Fibroblast of the conjunctiva (primary cell): ENCODE data around the gene SURF4.
A peak's percentile ranks its signal among the peaks of the same experiment; 100 is the strongest.

ENCODE experiments used
- DNase-seq: peaks from one replicate; pipeline ENCODE4 v3.0.0-alpha.2; 2010; ENCODE audit warnings: low read depth

Gene SURF4

DNA sequence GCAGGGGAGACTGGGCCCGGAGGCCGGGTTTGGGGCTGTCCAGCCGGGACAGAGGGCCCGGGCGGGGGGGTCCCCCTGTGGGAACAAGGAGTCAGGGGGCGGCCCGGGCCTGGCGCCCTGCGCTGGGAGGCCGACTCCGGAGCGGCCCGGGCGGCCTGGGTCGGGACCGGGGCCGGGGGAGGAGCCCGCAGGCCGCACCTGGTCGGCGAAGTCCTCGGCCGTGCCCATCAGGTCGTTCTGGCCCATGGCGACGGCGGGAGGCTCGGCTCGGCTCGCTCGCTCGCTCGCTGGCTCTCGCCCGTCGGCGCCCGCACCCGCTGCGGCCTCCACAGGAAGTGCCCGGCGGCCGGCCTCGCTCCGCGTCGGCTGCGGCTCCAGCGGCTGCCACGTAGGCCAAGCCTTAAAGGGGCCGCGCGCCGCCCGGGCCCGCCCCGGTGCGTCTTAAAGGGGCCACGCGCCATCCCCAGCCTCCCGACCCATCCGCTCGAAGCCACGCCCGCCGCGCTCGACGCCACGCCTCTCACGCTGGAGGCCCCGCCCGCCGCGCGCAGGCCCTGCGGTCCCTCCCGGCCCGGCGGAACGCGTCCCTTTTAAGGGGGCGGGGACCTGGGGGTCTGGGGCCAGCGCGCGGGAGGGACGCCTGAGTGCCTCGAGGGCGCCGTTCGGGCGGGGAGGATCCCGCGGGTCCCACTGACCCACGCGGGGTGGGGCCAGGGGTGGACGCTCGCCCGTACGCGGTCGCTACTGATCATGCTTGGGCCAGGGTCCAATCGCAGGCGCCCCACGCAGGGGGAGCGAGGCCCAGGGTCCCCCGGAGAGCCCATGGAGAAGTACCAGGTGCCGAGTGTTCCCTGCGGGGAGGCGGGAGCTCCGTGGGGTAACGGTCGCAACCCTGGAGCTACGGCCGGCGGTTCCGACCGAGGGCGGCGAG lies at the start of gene SURF4, which contains the start of gene STKLD1:
Gene SURF4 (minus strand): TSS at position 337 of the 931 bp plus-strand sequence. CDS start 91 bp downstream, at position 246.
Gene STKLD1 (plus strand): TSS at position 643 of the 931 bp plus-strand sequence. CDS start 108 bp downstream, at position 751.
- DNase-seq, result peak; percentile 91

DNA sequence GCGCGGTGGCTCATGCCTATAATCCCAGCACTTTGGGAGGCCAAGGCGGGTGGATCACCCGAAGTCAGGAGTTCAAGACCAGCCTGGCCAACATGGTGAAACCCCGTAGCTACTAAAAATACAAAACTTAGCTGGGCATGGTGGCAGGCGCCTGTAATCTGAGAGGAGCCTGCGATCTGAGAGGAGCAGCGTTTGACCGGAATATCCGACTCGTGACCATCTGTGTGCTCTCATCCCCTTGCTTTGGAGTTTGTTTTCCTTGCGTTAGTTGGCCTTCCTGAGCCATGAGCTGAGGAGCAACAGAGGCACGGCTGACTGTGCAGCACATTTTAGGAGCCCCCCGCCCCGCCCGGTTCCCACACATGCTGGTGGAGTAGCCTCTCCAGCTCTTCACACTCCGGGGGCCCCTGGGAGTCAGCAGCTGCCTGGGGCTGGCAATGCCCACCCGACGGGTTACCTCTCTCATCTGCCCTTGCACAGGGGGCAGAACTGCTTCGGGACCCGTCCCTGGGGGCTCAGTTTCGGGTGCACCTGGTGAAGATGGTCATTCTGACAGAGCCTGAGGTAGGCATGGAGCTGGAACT lies 49.3 kb upstream of the SURF4 start:
- DNase-seq, result no peak

DNA sequence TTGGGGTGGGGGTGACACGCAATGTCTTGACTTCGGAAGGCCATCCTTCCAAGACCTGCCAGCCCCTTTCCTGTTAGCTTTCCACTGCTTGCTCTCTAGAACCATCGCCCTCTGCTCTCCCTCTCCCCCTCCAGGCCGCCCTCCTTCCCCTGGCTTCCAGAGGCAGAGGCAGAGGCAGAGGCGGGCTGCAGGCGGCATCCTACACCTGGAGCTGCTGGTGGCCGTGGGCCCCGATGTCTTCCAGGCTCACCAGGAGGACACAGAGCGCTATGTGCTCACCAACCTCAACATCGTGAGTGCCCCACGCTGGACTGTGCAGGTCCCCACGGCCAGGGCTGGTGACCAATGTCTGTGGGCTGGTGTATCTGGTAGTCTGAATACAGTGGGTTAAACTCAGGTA lies 48.3 kb upstream of the SURF4 start:
- DNase-seq, result no peak

DNA sequence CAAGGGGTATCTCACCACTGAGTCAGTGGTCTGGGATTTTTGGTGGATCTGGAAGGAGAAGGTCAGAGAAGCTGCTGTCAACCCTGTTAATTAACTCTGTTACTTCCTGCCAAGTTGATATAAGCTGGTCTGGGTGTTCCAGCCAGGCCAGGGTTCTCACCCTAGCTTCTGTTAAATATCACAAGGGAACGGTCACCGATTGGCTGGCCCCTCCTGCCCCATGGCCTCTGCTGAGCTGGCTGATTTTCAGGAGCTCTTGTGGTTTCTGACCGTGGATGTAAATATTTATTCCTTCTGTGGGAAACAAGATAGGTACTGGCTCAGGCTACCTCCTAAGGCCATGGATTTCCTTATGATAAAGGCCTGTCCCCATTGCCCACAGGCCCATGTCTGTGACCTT lies 47.4 kb upstream of the SURF4 start:
- no peak for DNase-seq

DNA sequence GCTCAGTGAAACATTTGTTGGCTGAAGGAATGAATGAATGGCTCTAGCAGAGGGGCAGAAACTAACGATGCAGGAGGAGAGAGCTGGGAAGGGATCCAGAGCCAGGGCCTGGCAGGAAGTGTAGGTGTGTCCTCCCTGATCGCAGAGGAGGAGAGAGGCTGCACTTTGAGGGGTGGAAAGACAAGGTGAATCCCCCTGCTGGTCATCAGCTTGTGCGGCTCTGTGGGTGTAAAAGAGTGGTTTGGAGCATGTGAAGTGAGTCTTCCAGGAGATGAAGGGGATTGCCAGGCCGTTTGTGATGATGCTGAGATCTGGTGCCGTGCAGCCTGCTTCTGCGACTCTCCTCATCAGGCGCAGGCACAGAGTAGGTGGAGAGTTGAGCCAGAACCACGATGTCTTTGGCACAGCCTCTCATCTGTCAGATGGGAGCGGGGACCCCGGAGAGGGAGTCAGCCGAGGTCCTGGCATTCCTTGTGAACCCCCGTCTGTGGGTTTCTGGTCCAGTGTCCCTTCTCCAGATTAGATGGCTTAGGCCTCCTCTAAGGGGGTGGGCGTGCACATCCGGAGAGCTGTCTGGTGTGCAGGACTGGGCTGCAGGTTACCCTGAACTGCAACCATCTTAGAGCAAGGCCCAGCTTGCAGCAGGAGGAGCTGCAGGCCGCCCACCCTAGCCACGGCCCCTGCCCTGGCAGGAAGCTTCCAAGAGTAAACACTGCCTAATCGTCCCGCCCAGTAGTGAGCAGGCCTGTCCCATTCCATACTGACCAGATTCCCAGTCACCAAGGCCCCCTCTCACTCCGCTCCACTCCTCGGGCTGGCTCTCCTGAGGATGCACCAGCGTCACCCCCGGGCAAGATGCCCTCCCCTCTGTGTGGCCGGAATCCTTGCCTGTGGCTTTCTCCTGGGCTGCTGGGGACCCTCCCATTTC lies 46.0 kb upstream of the SURF4 start, which contains the start of gene ADAMTS13:
Gene ADAMTS13 (plus strand): TSS at position 753 of the 928 bp plus-strand sequence. CDS start 77 bp downstream, at position 830.
- no peak for DNase-seq

DNA sequence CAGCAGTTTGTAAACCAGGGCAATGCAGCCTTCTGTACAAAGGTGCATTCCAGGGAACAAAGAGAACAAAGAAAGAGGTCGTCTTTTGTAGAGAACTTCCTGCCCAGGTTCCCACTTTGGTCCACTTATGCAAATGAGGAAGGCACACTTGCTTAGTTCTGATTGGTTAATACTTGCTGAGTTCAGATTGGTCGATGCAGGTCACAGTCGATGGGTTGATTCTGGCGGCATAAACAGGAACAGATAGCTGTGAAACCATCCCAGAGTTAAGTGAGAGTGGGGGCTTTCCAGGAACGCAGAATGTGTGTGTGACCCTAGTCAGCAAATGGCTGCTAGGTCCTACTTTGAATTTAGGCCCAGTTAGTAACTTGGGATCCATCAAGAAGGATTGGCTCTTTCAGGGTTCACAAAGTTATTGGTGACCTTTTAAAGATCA lies 44.5 kb upstream of the SURF4 start:
- DNase-seq, result no peak

DNA sequence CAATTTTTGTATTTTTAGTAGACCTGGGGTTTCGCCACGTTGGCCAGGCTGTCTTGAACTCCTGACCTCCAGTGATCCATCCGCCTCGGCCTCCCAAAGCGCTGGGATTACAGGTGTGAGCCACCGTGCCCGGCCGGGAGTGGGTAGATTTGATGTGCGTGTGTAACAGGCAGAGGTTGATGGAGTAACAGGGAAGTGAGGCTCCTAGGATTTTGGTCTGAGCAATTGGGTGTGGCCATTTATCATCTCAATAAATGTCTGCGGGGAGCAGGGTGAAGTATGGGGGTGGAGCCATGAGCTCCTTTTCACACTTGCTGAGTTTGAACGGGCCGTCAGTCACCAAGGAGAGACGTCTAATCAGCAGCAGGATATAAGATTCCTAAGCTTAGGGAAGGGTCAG lies 43.1 kb upstream of the SURF4 start:
- no peak for DNase-seq

DNA sequence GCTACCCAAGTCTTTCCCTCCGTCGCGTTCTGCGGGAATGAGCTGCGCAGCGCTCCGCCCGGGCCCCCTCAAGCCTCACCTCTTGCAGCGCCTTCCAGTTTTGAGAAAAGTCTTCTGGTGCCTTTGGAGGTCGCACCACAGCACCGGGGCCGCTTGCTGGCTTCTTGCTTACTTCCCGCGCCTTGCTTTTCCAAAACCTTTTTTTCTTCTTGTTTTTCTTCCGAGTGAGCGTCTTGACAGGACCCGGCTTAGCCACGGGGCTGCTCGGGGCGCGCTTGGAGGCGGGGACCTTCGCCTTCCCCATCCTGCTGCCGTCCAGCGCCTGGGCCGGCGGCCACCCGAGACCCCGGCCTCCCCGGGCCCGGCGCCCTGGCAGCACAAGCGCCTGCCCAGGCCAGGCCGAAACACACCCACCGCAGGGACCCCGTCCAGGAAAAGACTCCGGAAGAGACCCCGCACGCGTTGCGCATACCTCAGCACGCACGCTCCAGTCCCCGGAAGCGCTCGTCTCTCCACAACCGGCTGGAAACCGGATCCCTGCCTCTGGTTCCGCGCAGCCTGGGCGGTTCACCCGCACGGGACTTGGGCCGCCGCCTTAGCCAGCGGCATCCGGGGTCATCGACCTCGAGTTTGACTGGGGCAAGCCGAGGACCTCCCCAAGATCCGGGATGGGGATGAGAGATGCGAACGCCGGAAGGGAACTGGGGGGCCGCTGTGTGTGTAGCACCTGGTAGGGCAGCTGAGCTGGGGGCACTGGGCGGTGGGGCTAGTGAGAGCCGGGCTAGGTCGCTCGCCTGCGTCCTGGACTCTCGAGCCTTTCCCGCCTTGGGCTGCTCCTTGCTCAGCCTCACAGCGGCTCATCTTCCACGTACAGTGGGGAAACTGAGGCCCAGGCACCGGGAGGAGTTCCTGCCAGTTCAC lies 41.9 kb upstream of the SURF4 start, which contains the start of gene REXO4:
Gene REXO4 (minus strand): TSS at position 470 of the 921 bp plus-strand sequence. CDS start 166 bp downstream, at position 304.
- DNase-seq, result peak; percentile 71

DNA sequence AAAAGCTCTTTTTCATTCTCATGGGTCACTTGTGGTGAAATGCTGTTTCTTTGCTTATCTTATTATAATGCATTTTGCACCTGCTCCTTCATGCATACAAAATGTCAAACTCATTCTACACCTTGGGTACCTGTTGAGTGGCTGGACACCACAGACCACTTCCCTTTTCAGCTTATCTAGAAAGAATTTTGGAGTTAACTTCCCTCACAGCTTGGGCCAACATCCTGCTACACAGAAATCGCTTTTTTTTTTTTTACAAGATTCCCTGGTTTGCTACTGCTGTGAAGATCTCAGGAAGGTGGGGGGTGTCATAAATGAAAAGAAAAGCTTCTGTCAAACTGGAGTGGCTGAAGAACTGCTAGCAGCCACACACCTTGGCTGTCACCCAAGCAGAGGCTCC lies 39.3 kb upstream of the SURF4 start:
- no peak for DNase-seq

DNA sequence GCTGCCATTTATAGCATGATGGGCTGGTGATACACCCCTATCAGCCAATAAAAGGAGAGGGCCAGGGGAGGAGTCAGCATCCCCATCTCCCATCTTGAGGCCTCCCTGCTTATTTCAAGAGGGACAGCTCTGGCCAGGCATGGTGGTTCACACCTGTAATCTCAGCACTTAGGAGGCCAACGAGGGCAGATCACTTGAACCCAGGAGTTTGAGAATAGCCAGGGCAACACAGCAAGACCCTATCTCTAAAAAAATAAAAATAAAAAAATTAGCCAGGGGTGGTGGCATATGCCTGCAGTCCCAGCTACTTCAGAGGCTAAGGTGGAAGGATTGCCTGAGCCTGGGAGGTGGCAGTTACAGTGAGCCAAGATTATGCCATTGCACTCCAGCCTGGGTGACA lies 32.2 kb upstream of the SURF4 start:
- DNase-seq, result no peak

DNA sequence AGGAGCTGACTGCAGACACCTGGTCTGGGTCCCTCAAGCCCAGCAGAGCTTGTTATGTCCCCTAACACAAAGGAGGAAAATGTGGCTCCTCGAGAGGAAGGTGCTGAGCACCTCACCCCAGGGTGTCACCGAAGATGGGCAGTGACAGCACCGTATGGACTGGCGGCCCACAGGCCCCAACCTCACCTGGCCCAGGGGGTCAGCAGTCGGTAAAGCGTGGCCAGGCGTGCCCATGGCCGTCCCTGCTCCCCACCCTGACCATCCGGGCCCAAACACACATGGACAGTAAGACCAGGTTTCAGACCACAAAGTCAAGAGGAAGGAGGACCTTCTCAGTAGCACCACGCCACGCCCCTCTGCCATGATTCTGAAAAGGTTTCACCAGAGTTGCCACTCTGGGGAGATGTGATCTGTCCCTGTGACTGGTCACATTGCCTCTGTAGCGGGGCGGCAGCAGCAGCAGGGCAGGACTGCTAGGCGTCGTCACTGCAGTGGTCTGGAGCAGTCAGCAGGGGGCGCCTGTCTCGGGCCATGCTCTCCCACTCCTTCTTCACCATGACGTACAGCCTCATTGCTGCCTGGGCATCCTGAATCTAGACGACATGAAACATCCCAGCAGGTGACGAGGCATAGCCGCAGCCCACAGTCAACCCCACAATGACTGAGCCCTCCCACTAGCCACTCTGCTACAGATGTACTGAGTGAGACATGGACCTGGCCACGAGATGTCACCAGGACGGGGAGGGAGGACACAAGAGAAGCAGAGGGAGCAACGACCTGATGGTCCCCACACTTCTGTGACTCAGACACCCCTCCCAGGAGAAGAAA lies 30.8 kb upstream of the SURF4 start:
- DNase-seq, result peak; percentile 51

DNA sequence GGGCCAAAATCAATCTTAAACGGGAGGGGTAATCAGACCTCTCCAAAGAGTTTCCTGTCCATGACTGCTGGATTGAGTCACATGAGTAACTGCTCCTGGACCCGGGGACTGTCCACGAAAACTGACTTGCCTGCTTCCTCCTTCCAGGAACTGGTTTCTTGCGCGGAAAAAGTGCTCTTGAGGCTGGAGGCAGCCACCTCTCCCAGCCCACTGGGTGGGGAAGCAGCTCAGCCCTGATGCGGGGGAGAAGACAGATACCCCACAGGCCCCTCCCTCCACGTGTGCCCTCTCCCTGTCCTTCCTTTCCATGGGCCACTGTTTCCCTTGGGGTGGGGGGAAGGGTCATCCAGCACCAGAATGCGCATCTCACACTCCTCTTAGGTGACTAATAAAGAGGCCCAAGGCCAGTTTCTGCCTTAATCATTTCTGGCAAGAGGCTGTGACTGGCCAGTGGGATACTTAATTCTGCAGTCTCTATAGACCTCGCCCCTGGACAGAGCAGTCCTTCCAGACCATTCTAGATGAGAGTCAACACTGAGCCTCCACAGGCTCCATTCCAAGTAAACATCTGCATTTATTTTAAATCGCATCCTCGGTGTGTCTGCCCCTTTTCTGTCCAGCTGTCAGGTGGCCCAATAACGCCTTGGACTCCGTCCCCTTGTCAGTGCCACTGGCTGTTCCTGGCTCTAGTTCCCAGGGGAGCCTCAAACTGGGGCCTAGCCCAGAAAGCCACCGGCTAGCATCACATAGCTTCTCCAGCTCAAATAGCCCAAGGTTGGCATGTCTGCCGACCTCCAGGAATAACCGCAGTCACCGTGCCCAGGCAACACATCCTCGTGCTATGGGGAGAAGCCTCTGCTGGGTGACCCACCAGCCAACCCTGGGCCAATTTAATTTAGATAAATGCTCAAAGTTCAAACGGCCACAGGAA lies 29.9 kb upstream of the SURF4 start:
- no peak for DNase-seq

DNA sequence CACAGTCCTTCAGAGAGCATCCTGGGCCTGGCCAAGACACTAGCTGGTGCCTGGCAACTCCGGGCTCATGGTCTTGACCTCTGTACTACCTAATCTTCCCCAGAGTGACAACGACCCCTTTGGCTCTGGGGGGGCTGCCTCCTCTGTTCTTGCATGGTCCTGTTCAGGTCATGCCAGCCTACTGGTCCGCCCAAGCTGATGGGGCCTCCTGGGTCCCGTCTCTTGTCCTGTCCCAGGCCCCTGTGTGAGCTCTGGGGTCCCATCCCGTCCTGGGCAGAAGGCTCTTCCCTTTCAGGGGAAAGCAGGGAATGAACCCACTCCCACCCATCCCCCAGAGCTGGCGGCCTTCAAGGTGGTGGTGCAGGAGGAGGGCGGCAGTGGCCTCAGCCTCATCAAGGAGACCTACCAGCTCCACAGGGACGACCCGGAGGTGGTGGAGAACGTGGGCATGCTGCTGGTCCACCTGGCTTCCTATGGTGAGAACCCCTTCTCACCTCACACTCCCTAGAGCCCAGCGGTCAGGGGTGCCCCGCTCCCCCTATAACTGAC lies 28.7 kb upstream of the SURF4 start:
- DNase-seq, result no peak

DNA sequence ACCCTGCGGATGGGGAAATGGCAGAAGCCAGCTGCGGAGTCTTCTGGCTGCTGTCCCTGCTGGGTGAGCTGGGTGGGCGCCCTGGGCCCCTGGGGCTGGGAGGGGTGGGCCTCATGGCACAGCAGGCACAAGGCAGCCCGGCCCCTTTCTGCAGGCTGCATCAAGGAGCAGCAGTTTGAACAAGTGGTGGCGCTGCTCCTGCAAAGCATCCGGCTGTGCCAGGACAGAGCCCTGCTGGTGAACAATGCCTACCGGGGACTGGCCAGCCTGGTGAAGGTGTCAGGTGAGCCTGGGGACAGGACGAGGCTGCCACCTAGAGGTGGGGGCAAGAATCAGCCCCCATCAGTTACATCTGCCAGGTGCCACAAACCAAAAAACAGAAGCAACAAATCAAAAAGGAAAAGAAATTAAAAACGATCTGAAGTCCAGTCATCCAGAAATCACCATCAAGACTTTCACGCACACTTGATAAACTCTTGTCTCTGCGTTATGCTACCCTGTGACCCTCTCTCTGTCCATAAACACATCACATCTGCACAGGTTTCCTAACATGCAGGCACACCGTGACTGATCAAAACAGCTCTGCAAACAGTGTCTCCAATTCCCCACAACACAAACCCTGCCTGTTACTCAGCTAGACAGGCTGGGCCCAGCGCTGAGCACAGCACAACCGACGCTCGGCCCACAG lies 28.1 kb upstream of the SURF4 start:
- DNase-seq, result no peak

DNA sequence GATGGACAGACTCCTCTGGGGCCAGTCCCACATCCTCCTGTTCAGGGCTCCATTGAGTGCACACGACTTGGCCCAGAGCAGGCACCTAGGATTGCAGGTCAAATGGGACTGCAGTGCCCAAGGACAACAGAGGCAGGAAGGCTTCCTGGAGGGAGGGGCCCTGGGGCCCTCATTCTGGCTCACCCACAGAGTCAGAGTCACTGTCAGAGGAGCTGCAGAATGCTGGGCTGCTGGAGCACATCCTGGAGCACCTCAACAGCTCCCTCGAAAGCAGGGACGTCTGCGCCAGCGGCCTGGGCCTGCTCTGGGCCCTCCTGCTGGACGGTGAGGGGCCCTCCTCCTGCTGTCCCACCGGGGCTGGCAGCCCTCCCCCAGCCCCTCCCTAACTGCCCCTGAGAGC lies 26.8 kb upstream of the SURF4 start:
- no peak for DNase-seq

DNA sequence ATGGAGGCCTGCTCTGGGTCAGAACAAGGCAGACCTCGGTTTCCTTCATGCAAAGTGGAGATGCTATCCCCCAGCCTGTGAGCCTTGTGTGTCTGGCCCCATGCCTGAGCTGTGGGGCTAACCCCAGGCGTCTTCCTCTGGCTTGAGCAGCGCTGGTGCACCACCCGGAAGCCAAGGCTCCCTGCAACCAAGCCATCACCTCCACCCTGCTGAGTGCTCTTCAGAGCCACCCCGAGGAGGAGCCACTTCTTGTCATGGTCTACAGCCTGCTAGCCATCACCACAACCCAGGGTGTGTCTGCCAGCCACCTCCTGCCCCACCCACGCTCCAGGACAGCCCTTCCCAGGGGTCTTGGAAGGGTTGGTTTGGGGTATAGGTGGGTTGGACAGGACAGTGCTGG lies 25.7 kb upstream of the SURF4 start:
- DNase-seq, result no peak

DNA sequence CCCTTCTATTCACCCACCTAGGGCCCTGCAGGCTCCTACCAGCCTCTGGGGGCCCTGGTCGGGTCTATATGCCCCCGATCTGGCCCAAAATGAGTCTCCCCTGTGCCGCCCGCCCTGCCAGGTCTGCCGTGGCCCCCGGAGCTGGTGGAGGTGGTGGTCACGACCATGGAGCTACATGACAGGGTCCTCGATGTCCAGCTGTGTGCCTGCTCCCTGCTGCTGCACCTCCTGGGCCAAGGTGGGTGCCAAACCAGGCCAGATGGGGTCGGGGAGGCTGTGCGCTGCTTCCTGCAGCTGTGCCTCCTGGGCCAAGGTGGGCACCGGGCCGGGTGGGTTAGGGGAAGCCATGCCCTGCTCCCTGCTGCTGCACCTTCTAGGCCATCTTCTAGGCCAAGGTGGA lies 24.4 kb upstream of the SURF4 start:
- DNase-seq, result no peak

DNA sequence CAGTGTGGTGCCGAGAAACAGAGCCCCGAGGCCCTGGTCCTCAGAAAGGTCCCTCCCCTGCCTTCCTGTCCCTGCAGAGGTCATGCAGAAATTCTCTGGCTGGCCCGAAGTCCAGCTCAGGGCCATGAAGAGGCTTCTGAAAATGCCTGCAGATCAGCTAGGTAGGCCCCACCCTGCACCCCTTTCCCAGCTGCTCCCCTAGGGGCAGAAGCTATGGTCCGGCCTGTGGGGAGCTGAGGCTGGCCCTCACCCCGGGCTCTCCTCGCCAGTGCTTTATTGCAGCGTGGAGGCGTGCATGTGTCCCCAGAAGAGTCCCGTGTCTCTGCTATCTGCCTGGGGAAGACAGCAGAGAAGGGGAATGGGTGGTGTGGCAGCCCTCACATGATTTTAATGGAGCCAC lies 22.0 kb upstream of the SURF4 start:
- no peak for DNase-seq
